HG03280 (cell line): ENCODE data around the gene LRRC37A2.
"Not testable (repeated sequence)": the region's sequence is repeated elsewhere in the genome, so short reads cannot be mapped to it uniquely, and the experiment has no call there.

Experiments used
- ATAC-seq: cut with Tn5 transposase; IDR thresholded peaks from one replicate; pipeline ENCODE4 v1.9.1; 2021; ENCODE audit warnings: mild to moderate bottlenecking, moderate library complexity; ENCODE audit not compliant: unreplicated experiment

Gene LRRC37A2

DNA sequence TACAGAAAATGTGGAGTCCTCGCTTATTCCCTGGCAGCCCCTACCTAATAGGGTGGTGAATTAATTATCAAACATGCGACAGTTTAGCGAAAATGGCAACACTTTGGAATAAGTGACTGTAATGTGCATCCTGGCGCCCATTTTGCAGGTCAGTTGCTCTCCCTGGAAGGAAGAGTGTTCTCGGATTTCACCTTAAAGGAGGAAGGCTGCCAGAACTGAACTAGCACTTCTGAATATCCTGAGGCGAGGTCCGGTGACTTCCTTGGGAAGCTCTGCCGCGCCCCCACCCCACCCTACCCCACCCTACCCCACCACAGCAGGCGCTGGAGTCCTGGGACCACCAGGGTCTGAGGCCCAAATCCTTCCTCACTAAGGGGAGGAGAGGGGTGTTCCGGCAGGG lies at the start of gene LRRC37A2:
LRRC37A2 (plus strand) TSS at position 301 of the 400 bp plus-strand sequence. CDS start 245 bp downstream, outside the sequence.
- ATAC-seq: not testable (repeated sequence)

GRCh38 chr17:46467618-46468017 lies 44.6 kb upstream of the LRRC37A2 start:
- not testable (repeated sequence) for ATAC-seq

DNA sequence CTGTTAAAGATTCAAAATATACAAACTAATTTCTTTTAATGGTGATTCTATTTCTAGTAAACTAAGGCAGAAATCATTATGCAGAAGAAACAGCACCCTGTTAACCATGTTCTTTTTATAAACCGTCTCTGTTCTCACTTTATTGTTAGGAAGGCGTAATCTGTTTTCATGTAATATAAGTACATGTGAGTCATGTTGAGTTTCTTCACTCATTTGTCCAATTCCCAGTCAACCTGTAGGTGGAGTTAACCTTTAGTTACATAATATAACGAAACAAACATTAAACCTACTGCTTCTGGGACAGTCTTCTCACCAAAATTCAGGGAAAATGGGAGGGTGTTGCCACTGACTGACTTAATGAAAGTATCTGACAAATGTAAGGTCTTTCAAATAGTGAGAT lies 37.8 kb upstream of the LRRC37A2 start:
- not testable (repeated sequence) for ATAC-seq

- ATAC-seq: not testable (repeated sequence)
These were observed 36.7 kb upstream of the LRRC37A2 start for GRCh38 chr17:46475583-46475982.

DNA sequence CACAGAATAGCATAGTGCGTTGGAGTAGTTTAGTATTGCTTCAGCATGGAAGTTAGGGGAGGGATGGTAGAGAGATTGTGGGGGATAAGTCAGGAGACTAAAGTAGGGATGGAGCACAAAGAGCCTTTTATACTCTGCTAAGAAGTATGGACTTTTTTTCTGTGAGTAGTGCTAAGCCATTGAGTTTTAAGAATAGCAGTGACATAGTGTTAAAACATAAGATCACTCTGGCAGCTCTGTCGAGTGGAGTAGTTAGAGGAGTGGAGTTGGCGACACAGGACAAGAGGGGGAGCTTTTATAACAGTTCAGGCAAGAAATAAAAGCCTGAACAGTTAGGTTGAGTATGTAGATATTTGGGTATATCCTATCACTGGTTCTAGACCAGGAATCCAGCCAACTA lies 33.4 kb upstream of the LRRC37A2 start:
- ATAC-seq: not testable (repeated sequence)

GRCh38 chr17:46481310-46481709 lies 31.0 kb upstream of the LRRC37A2 start:
- ATAC-seq: not testable (repeated sequence)

GRCh38 chr17:46492021-46492420 lies 20.2 kb upstream of the LRRC37A2 start:
- ATAC-seq: not testable (repeated sequence)

DNA sequence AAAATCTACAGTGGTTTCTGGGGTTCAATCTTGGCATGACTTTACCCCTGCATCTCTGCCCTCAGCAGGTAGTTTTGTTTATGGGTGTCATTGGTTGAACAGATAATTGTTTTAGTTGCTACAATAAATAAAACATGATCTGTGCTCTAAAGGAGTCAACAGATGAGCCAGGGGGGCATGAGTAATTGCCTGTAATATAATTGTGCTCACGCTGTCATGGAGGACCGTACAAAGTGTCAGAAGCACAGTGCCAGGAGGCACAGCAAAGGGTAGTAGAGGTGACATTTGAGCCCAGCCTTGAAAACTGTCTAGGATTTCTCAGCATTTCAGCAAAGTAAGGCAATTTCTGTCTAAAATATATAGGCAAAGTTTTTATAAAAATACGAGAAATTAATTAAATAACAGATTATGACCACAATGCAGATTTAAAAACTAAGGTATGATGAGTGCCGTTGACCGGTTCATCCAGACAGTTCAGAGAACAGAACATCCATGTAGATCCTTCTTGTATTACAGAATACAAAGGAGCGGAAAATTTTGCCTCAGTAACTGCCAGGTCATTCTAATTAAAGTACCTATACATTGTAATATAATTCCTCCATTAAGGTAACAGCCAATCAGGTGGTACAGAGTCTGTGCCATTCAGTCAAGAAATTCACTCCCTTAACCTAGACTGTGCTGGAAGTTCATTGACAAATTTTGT lies 12.7 kb upstream of the LRRC37A2 start:
- not testable (repeated sequence) for ATAC-seq

GRCh38 chr17:46505896-46506295 lies 6.4 kb upstream of the LRRC37A2 start:
- not testable (repeated sequence) for ATAC-seq

DNA sequence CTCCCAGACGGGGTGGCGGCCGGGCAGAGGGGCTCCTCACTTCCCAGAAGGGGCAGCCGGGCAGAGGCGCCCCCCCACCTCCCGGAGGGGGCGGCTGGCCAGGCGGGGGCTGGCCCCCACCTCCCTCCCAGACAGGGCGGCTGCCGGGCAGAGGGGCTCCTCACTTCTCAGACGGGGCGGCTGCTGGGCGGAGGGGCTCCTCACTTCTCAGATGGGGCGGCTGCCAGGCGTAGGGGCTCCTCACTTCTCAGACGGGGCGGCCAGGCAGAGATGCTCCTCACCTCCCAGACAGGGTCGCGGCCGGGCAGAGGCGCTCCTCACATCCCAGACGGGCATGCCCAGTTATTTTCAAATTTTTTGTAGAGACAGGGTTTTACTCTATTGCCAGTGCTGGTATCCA lies 22.4 kb downstream of the LRRC37A2 start:
- not testable (repeated sequence) for ATAC-seq

- not testable (repeated sequence) for ATAC-seq
These were observed 36.3 kb downstream of the LRRC37A2 start for GRCh38 chr17:46548607-46549006.

DNA sequence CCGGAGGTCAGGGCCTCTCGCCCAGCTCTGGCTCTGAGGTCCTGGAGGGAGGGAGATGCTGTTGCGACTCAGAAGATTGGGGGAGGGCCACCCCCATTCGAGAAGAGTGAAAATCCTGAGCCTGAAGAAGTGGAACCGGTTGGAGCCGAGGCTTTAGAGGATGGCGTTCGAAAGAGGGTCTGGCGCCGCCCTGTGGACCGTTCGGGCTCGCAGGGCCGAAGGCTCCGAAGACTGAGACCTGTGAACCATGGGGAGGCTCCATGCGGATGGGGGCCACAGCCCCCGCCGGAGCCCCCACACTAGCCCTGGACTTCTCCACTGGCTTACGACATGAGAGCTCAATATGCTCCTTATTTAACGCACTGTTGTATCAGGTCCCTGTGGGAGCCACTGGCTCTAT lies 46.9 kb downstream of the LRRC37A2 start:
- ATAC-seq: not testable (repeated sequence)

DNA sequence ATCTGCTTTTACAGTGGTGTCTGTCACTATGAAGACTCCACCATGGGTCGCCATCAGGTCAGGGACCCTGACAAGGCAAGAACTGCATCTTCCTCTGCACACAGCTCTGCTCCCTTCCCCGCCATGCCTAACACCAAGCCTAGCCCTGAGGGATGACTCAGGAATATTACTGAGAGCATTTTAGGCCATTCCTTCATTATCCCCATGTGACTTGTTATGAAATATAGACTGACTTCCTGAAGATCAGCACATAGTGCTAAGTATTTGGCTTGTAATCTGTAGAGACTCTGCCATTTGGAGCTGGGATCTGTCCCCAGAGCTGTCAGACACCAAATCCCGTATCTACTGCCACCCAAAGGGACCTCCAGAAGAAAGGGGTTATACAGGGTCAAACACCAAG lies 47.8 kb downstream of the LRRC37A2 start:
- not testable (repeated sequence) for ATAC-seq

DNA sequence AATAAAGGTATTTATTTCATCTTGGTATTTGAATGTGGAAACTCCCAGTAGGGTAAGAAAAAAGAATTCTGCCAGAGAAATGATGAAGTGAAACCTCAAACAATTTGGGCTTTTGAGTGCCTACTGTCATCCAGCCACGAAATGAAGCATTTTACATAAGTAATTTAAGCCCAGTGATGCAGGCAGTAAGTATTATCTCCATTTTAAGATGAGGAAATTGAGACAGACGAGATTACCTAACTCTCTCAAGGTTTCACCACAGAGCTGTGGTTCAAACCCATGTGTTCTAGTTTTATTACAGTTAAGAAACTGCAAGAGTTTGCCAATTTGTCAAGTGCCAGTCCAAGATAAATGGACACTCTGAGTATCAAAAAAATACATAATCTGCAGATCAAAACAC lies 54.0 kb downstream of the LRRC37A2 start:
- not testable (repeated sequence) for ATAC-seq

DNA sequence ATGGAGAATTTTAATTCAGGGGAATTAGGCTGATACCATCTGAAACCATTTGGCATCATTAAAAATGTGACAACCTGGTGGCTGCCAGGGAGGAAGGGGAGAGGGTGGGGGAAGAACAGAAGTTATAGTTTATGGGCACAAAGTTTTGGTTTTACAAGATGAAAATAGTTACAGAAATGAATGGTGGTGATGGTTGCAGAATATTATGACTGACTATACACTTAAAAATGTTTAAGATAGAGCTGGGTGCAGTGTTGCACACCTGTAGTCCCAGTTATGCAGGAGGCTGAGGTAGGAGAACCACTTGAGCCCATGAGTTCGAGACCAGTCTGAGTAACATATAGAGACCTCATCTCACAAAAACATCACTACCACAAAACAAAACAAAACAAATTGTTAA lies 54.7 kb downstream of the LRRC37A2 start:
- ATAC-seq: not testable (repeated sequence)

GRCh38 chr17:46571796-46572195 lies 59.5 kb downstream of the LRRC37A2 start:
- not testable (repeated sequence) for ATAC-seq

DNA sequence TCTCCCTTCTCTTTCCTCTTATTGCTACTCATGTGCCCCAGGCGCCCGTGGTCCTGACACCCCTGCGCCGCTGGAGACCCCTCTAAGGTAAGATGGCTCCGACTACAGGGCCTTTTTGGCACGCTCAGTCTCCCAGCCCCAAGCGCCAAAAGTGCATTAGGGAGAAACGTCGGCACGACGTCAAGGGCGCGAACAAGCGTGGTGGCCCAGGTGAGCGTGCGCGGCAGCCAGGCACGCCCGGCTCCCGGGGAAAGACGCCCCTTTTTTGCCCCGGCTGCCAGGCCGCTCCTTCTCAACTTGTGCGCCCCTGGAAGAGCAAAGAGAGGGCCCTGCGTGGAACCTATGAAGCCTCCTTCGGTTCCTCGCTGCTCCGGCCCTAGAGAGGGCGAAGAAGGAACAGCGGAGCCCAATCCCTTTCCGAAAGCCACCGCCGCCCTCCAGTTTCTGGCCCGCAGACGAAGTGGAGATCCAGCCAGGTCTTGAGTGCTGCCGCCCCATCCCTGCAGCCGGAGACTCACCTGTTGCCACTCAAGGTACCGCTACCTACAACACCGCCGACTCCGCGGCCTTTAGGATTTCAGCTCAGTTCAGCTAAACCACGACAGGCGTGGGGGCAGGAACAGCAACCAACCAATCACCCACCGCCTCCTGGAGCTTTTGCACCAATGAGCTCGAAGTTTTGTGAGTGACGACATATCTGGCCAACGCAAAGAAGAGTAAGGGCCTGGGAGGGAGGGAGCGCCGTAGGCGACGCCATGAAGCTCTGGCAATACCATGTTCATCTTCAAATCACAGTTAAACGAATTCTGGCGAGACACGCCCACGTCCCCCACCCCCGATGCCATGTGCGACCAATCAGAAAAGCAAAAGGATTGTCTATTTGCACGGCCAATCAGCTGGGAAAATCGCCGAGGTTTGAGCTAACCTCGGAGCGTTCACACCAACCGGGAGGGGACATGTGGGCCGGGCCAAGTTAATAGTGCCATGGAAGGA lies 67.1 kb downstream of the LRRC37A2 start, which contains the start of gene ARL17A:
ARL17A (minus strand) TSS at position 609 of the 993 bp plus-strand sequence. CDS start 3,369 bp downstream, outside the sequence.
- ATAC-seq: peak; percentile 99

DNA sequence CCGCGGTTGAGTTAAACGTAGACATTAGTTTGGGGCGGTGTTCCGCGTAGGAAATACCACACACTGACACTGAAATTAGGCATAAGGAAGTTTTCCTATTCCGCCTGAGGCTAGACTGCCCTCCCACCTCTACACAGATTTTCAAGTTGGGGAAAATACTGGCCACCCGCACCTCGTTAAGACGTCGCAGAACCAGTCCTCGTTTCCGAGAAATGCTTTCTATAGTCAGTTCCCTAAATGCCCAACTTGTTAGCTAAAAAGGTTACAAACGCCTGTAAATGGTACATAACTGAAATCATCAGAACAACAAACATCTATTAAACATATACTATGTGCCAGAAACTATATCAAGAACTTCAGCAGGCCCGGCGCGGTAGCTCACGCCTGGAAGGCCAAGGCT lies 67.8 kb downstream of the LRRC37A2 start:
- not testable (repeated sequence) for ATAC-seq

DNA sequence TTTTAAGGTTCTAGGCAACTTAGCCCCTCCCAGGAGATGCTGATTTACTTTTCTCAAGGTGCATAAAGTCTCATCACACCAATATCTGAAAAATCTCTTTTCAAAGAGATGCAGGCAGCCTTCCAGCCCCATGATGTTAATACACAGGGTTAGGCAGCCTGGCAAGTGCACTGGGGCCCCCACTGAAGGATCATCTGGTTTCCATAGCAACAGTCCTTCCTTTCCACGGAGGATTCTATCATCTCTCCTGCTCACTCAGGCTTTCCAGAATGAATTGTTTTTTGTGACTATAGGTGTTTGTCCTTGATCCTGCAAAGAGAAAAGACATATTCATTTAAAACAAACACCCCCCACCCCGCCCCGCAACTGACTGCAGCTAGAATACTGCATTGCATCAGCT lies 73.2 kb downstream of the LRRC37A2 start:
- ATAC-seq: not testable (repeated sequence)

- ATAC-seq: peak; percentile 84
These were observed 78.2 kb downstream of the LRRC37A2 start, which contains the start of gene NSF for GRCh38 chr17:46590157-46591146. NSF (plus strand) TSS chr17:46590669; CDS start chr17:46590776, 107 bp downstream.
